Spleen (tissue), 7 donors: ENCODE data around the gene MFAP3.

Source experiments
- CTCF ChIP-seq, 11 experiments: fragments of 200-600 bp in 7 of 11; fragments of 450-650 bp in 4 of 11; sonication (generic) in 4 of 11; IDR thresholded peaks in 8 of 11; conservative IDR thresholded peaks in 3 of 11; 1 replicate in 7 of 11; 2 replicates in 4 of 11; pipeline versions ENCODE4 v1.4.0 to v1.8.0; 2016 to 2021; ENCODE audit warnings: antibody characterized with exemption in 11 of 11, inconsistent platforms in 4 of 11, mild to moderate bottlenecking in 1 of 11
- POLR2A ChIP-seq, 3 donors: fragments of 450-650 bp; IDR thresholded peaks; one replicate each; pipeline ENCODE4 v1.5.1; 2017; ENCODE audit warnings: antibody characterized with exemption in 3 of 3, mild to moderate bottlenecking in 1 of 3
- POLR2AphosphoS5 ChIP-seq, 3 donors: sonication (generic); formaldehyde crosslinking; IDR thresholded peaks; one replicate each; pipeline ENCODE4 v1.5.1; 2017; ENCODE audit warnings: antibody characterized with exemption in 3 of 3
- donor health status: DM: no; HTN: no; CAD: no; lungs with moderate emphysema.
- donor health status: DM: no; HTN: no; CAD: no.
- donor health status: DM: no; HTN: no; CAD: no.

- TF ChIP-seq CTCF (IDR thresholded peaks at IDR 0.05 in 8 of 11, conservative IDR thresholded peaks at IDR 0.05 in 3 of 11) (no peak), POLR2A (IDR thresholded peaks at IDR 0.05) (no peak), POLR2AphosphoS5 (IDR thresholded peaks at IDR 0.05) (no peak)
Observed at GRCh38 chr5:154098465-154098864, 59.7 kb downstream of the MFAP3 start.
